ENCODE measurements around the gene TDO2.

The TDO2 gene

GRCh38 chr4:155903453-155903852, at the start of gene TDO2:
TSS of gene TDO2 (plus strand) at chr4:155903696. CDS start at chr4:155903759, 63 bp downstream.
- no peaks in the 10 kb centered on the region for H3K36me3 ChIP-seq (ENCODE audit: control insufficient read depth, insufficient read depth, low read length, severe bottlenecking)
- DNase-seq (ENCODE audit: low read depth): no peak
- H3K9me3 ChIP-seq (ENCODE audit: control insufficient read depth, low read length): no peaks in the 10 kb centered on the region
- peaks cover 44% of the 10 kb centered on the region for H3K4me1 ChIP-seq (ENCODE audit: control insufficient read depth, insufficient read depth, low read length)
- H3K9ac ChIP-seq (ENCODE audit: low read length): no peak within 1 kb of the TSS
- H3K27me3 ChIP-seq (replicated peaks; ENCODE audit: control insufficient read depth, insufficient read depth, low read length): no peaks in the 10 kb centered on the region
- no peak within 1 kb of the TSS for H3K4me3 ChIP-seq (ENCODE audit: low read length)

- Histone ChIP-seq H3K27me3 (replicated peaks; ENCODE audit: control insufficient read depth, insufficient read depth, low read length) (no peaks in the 10 kb centered on the region), H3K4me3 (ENCODE audit: low read length) (no peak overlapping the region), H3K36me3 (ENCODE audit: control insufficient read depth, insufficient read depth, low read length, severe bottlenecking) (no peaks in the 10 kb centered on the region), H3K4me1 (ENCODE audit: control insufficient read depth, insufficient read depth, low read length) (no peaks in the 10 kb centered on the region), H3K9me3 (ENCODE audit: control insufficient read depth, low read length) (no peaks in the 10 kb centered on the region), H3K9ac (ENCODE audit: low read length) (no peak overlapping the region)
- DNase-seq (ENCODE audit: low read depth): peak; percentile 74
Measured at GRCh38 chr4:155854582-155855226, 48.8 kb upstream of the TDO2 start.

- Histone ChIP-seq H3K9ac (ENCODE audit: low read length) (no peak overlapping the region), H3K27me3 (replicated peaks; ENCODE audit: control insufficient read depth, insufficient read depth, low read length) (no peaks in the 10 kb centered on the region), H3K4me1 (ENCODE audit: control insufficient read depth, insufficient read depth, low read length) (no peaks in the 10 kb centered on the region), H3K4me3 (ENCODE audit: low read length) (no peak overlapping the region), H3K9me3 (ENCODE audit: control insufficient read depth, low read length) (no peaks in the 10 kb centered on the region), H3K36me3 (ENCODE audit: control insufficient read depth, insufficient read depth, low read length, severe bottlenecking) (no peaks in the 10 kb centered on the region)
- no peak for DNase-seq (ENCODE audit: low read depth)
Measured at GRCh38 chr4:155855897-155856296, 47.6 kb upstream of the TDO2 start.

GRCh38 chr4:155866177-155866576, 37.3 kb upstream of the TDO2 start, which contains the start of gene ASIC5:
TSS of gene ASIC5 (minus strand) at chr4:155866277. CDS start at chr4:155866226, 51 bp downstream.
- H3K36me3 ChIP-seq (ENCODE audit: control insufficient read depth, insufficient read depth, low read length, severe bottlenecking): no peaks in the 10 kb centered on the region
- no peaks in the 10 kb centered on the region for H3K27me3 ChIP-seq (replicated peaks; ENCODE audit: control insufficient read depth, insufficient read depth, low read length)
- H3K9ac ChIP-seq (ENCODE audit: low read length): no peak within 1 kb of the TSS
- no peaks in the 10 kb centered on the region for H3K4me1 ChIP-seq (ENCODE audit: control insufficient read depth, insufficient read depth, low read length)
- no peaks in the 10 kb centered on the region for H3K9me3 ChIP-seq (ENCODE audit: control insufficient read depth, low read length)
- DNase-seq (ENCODE audit: low read depth): no peak
- H3K4me3 ChIP-seq (ENCODE audit: low read length): no peak within 1 kb of the TSS

- no peaks in the 10 kb centered on the region for H3K36me3 ChIP-seq (ENCODE audit: control insufficient read depth, insufficient read depth, low read length, severe bottlenecking)
- H3K9me3 ChIP-seq (ENCODE audit: control insufficient read depth, low read length): peaks cover 32% of the 10 kb centered on the region
- DNase-seq (ENCODE audit: low read depth): no peak
- no peaks in the 10 kb centered on the region for H3K4me1 ChIP-seq (ENCODE audit: control insufficient read depth, insufficient read depth, low read length)
- H3K4me3 ChIP-seq (ENCODE audit: low read length): no peak overlapping the region
- no peak overlapping the region for H3K9ac ChIP-seq (ENCODE audit: low read length)
- H3K27me3 ChIP-seq (replicated peaks; ENCODE audit: control insufficient read depth, insufficient read depth, low read length): no peaks in the 10 kb centered on the region
Measured at GRCh38 chr4:155875878-155876277, 27.6 kb upstream of the TDO2 start.

- DNase-seq (ENCODE audit: low read depth): no peak
- no peak overlapping the region for H3K9ac ChIP-seq (ENCODE audit: low read length)
- no peaks in the 10 kb centered on the region for H3K27me3 ChIP-seq (replicated peaks; ENCODE audit: control insufficient read depth, insufficient read depth, low read length)
- peaks cover 32% of the 10 kb centered on the region for H3K9me3 ChIP-seq (ENCODE audit: control insufficient read depth, low read length)
- H3K4me1 ChIP-seq (ENCODE audit: control insufficient read depth, insufficient read depth, low read length): no peaks in the 10 kb centered on the region
- no peak overlapping the region for H3K4me3 ChIP-seq (ENCODE audit: low read length)
- H3K36me3 ChIP-seq (ENCODE audit: control insufficient read depth, insufficient read depth, low read length, severe bottlenecking): no peaks in the 10 kb centered on the region
Measured at GRCh38 chr4:155877971-155878370, 25.5 kb upstream of the TDO2 start.

- Histone ChIP-seq H3K4me3 (ENCODE audit: low read length) (no peak overlapping the region), H3K9me3 (ENCODE audit: control insufficient read depth, low read length) (peaks cover 28% of the 10 kb centered on the region), H3K4me1 (ENCODE audit: control insufficient read depth, insufficient read depth, low read length) (no peaks in the 10 kb centered on the region), H3K9ac (ENCODE audit: low read length) (no peak overlapping the region), H3K36me3 (ENCODE audit: control insufficient read depth, insufficient read depth, low read length, severe bottlenecking) (no peaks in the 10 kb centered on the region), H3K27me3 (replicated peaks; ENCODE audit: control insufficient read depth, insufficient read depth, low read length) (no peaks in the 10 kb centered on the region)
- no peak for DNase-seq (ENCODE audit: low read depth)
Measured at GRCh38 chr4:155878611-155879010, 24.9 kb upstream of the TDO2 start.

- H3K9ac ChIP-seq (ENCODE audit: low read length): no peak overlapping the region
- no peak overlapping the region for H3K4me3 ChIP-seq (ENCODE audit: low read length)
- no peak for DNase-seq (ENCODE audit: low read depth)
- peaks cover 18% of the 10 kb centered on the region for H3K9me3 ChIP-seq (ENCODE audit: control insufficient read depth, low read length)
- no peaks in the 10 kb centered on the region for H3K36me3 ChIP-seq (ENCODE audit: control insufficient read depth, insufficient read depth, low read length, severe bottlenecking)
- H3K27me3 ChIP-seq (replicated peaks; ENCODE audit: control insufficient read depth, insufficient read depth, low read length): no peaks in the 10 kb centered on the region
- no peaks in the 10 kb centered on the region for H3K4me1 ChIP-seq (ENCODE audit: control insufficient read depth, insufficient read depth, low read length)
Measured at GRCh38 chr4:155879767-155880166, 23.7 kb upstream of the TDO2 start.

- Histone ChIP-seq H3K9me3 (ENCODE audit: control insufficient read depth, low read length) (peaks cover 2% of the 10 kb centered on the region), H3K4me1 (ENCODE audit: control insufficient read depth, insufficient read depth, low read length) (no peaks in the 10 kb centered on the region), H3K9ac (ENCODE audit: low read length) (no peak overlapping the region), H3K27me3 (replicated peaks; ENCODE audit: control insufficient read depth, insufficient read depth, low read length) (no peaks in the 10 kb centered on the region), H3K4me3 (ENCODE audit: low read length) (no peak overlapping the region), H3K36me3 (ENCODE audit: control insufficient read depth, insufficient read depth, low read length, severe bottlenecking) (no peaks in the 10 kb centered on the region)
- no peak for DNase-seq (ENCODE audit: low read depth)
Measured at GRCh38 chr4:155881555-155881954, 21.9 kb upstream of the TDO2 start.

GRCh38 chr4:155883895-155884294, 19.6 kb upstream of the TDO2 start:
- no peak for DNase-seq (ENCODE audit: low read depth)
- no peak overlapping the region for H3K9ac ChIP-seq (ENCODE audit: low read length)
- H3K36me3 ChIP-seq (ENCODE audit: control insufficient read depth, insufficient read depth, low read length, severe bottlenecking): no peaks in the 10 kb centered on the region
- no peaks in the 10 kb centered on the region for H3K9me3 ChIP-seq (ENCODE audit: control insufficient read depth, low read length)
- no peak overlapping the region for H3K4me3 ChIP-seq (ENCODE audit: low read length)
- no peaks in the 10 kb centered on the region for H3K27me3 ChIP-seq (replicated peaks; ENCODE audit: control insufficient read depth, insufficient read depth, low read length)
- H3K4me1 ChIP-seq (ENCODE audit: control insufficient read depth, insufficient read depth, low read length): peaks cover 2% of the 10 kb centered on the region

GRCh38 chr4:155885666-155886065, 17.8 kb upstream of the TDO2 start:
- no peak for DNase-seq (ENCODE audit: low read depth)

GRCh38 chr4:155887045-155887444, 16.5 kb upstream of the TDO2 start:
- Histone ChIP-seq H3K4me1 (ENCODE audit: control insufficient read depth, insufficient read depth, low read length) (peaks cover 10% of the 10 kb centered on the region), H3K9ac (ENCODE audit: low read length) (no peak overlapping the region), H3K36me3 (ENCODE audit: control insufficient read depth, insufficient read depth, low read length, severe bottlenecking) (no peaks in the 10 kb centered on the region), H3K4me3 (ENCODE audit: low read length) (no peak overlapping the region), H3K27me3 (replicated peaks; ENCODE audit: control insufficient read depth, insufficient read depth, low read length) (no peaks in the 10 kb centered on the region), H3K9me3 (ENCODE audit: control insufficient read depth, low read length) (peaks cover 7% of the 10 kb centered on the region)
- no peak for DNase-seq (ENCODE audit: low read depth)

More at GRCh38 chr4:155885666-155886065, 17.8 kb upstream of the TDO2 start:
- H3K4me3 ChIP-seq (ENCODE audit: low read length): no peak overlapping the region
- H3K27me3 ChIP-seq (replicated peaks; ENCODE audit: control insufficient read depth, insufficient read depth, low read length): no peaks in the 10 kb centered on the region
- no peaks in the 10 kb centered on the region for H3K36me3 ChIP-seq (ENCODE audit: control insufficient read depth, insufficient read depth, low read length, severe bottlenecking)
- no peaks in the 10 kb centered on the region for H3K9me3 ChIP-seq (ENCODE audit: control insufficient read depth, low read length)
- H3K4me1 ChIP-seq (ENCODE audit: control insufficient read depth, insufficient read depth, low read length): peaks cover 10% of the 10 kb centered on the region
- no peak overlapping the region for H3K9ac ChIP-seq (ENCODE audit: low read length)

Measured in adipocyte (in vitro differentiated cells).